ENCODE results near the gene PKDCC. TPM values are rescaled to one million over a fixed set of nuclear protein-coding genes. Genes with fewer than 3 reads are reported as not detected.
"Not testable (repeated sequence)": the region's sequence is repeated elsewhere in the genome, so short reads cannot be mapped to it uniquely, and the experiment has no call there.

The PKDCC gene
- total and polyA plus RNA-seq, 10 donors, result 19.8 to 81.9 (median 44.4) TPM

DNA sequence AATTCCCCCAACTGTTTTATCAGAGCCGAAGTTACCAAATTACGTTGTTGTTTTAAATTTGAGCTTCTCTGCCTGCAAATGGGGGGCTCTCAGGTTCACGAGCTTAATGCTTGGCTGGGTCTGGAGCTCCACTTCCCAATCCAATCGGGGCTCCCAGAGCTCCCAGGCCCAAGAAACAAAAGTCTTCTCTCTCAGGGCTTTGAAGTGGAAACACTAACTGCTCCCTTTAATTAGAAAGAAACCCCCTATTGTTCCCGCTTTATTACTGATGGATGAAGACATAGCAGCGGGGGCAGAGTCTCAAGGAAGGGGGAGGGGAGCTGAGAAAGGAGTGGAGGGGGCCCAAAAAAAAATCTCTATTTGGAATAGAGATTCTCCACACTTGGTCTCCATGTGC lies 15.6 kb upstream of the PKDCC start:
- Histone ChIP-seq H3K27me3 (replicated peaks in 1 of 7) (no peaks in the 10 kb centered on the region), H3K4me3 (no peak overlapping the region), H3K9me3 (no peaks in the 10 kb centered on the region), H3K36me3 (no peaks in the 10 kb centered on the region), H3K27ac (no peak overlapping the region), H3K4me1 (peaks cover 0 to 13% (median 3%) of the 10 kb centered on the region in 6 donors)
- TF ChIP-seq, protein P1, sequence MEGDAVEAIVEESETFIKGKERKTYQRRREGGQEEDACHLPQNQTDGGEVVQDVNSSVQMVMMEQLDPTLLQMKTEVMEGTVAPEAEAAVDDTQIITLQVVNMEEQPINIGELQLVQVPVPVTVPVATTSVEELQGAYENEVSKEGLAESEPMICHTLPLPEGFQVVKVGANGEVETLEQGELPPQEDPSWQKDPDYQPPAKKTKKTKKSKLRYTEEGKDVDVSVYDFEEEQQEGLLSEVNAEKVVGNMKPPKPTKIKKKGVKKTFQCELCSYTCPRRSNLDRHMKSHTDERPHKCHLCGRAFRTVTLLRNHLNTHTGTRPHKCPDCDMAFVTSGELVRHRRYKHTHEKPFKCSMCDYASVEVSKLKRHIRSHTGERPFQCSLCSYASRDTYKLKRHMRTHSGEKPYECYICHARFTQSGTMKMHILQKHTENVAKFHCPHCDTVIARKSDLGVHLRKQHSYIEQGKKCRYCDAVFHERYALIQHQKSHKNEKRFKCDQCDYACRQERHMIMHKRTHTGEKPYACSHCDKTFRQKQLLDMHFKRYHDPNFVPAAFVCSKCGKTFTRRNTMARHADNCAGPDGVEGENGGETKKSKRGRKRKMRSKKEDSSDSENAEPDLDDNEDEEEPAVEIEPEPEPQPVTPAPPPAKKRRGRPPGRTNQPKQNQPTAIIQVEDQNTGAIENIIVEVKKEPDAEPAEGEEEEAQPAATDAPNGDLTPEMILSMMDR (IDR thresholded peaks at IDR 0.05 in 8 of 11, conservative IDR thresholded peaks at IDR 0.05 in 3 of 11), result no peak
- TF ChIP-seq POLR2A (IDR thresholded peaks at IDR 0.05), result no peak
- TF ChIP-seq POLR2AphosphoS5 (IDR thresholded peaks at IDR 0.05), result no peak
- DNase-seq, result no peak
- intact Hi-C loops (cut with DNase I; ENCODE audit: low total_unique reads), result no loop called here
- 67 to 85% (median 80%) methylated on average over 6 of the region's 6 CpGs for WGBS, 5 donors

DNA sequence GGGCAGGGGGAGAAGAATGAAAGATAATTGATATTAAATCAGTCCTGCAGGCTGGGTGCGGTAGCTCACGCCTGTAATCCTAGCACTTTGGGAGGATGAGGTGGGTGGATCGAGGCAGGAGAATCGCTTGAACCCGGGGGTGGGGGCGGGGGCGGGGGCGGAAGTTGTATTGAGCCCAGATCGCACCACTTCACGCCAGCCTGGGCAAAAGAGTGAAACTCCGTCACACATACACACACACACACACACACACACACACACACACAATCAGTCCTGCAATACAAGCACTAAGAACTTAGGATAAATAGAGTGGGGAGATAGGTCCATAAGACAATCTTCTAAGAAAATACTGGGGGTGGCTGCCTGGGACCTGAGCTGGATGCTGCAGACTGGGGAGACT lies 15.1 kb upstream of the PKDCC start:
- no peak for DNase-seq
- TF ChIP-seq, protein P1 (IDR thresholded peaks at IDR 0.05 in 8 of 11, conservative IDR thresholded peaks at IDR 0.05 in 3 of 11), result no peak
- TF ChIP-seq POLR2A (IDR thresholded peaks at IDR 0.05) (no peak), POLR2AphosphoS5 (IDR thresholded peaks at IDR 0.05) (no peak)
- no peaks in the 10 kb centered on the region for H3K36me3 ChIP-seq
- peaks cover 0 to 13% (median 3%) of the 10 kb centered on the region in 6 donors for H3K4me1 ChIP-seq
- intact Hi-C loops (cut with DNase I; ENCODE audit: low total_unique reads), result no loop called here
- H3K27me3 ChIP-seq (replicated peaks in 1 of 7), result no peaks in the 10 kb centered on the region
- H3K4me3 ChIP-seq, result no peak overlapping the region
- no peak overlapping the region for H3K27ac ChIP-seq
- 55 to 76% (median 60%) methylated on average over 11 of the region's 11 CpGs for WGBS, 5 donors
- H3K9me3 ChIP-seq, result no peaks in the 10 kb centered on the region

DNA sequence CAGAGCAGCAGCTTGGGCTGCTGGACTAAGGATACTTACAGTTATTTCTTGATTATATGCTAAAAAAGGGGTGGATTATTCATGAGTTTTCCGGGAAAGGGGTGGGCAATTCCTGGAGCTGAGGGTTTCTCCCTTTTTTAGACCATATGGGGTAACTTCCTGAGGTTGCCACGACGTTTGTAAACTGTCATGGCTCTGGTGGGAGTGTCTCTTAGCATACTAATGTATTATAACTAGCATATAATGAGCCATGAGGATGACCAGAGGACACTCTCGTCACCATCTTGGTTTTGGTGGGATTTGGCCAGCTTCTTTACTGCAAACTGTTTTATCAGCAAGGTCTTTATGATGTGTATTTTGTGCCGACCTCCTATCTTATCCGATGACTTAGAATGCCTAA lies 13.7 kb upstream of the PKDCC start:
- H3K4me3 ChIP-seq; H3K36me3 ChIP-seq; intact Hi-C loops (cut with DNase I; ENCODE audit: low total_unique reads); H3K9me3 ChIP-seq; H3K4me1 ChIP-seq; DNase-seq; H3K27ac ChIP-seq; H3K27me3 ChIP-seq (replicated peaks in 1 of 7): not testable (repeated sequence)
- WGBS, 5 donors, result 67 to 76% (median 72%) methylated on average over 6 of the region's 6 CpGs

DNA sequence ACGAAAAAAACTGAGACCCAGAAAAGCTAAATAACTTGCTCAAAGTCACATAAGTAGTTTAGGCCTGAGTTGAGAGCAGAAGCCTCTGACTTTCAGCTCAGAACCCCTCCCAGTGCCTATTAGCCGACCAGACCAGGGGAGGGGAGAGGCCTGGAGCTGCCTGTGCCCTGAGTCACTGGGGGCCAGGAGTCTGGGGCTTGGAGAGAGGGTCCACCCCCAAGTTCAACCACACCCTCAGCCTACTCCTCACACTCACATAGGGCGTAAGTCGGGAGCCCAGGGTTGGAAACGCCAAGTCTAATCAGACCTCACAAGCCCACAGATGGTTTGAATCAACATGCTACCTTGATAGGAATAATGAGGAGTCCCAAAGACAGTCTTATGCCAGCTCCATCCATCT lies 12.6 kb upstream of the PKDCC start:
- TF ChIP-seq POLR2A (IDR thresholded peaks at IDR 0.05) (no peak), POLR2AphosphoS5 (IDR thresholded peaks at IDR 0.05) (no peak)
- TF ChIP-seq, protein P1 (IDR thresholded peaks at IDR 0.05 in 8 of 11, conservative IDR thresholded peaks at IDR 0.05 in 3 of 11), result no peak
- DNase-seq, result no peak
- Histone ChIP-seq H3K4me1 (no peaks in the 10 kb centered on the region), H3K36me3 (no peaks in the 10 kb centered on the region), H3K27ac (no peak overlapping the region), H3K4me3 (no peak overlapping the region), H3K27me3 (replicated peaks in 1 of 7) (no peaks in the 10 kb centered on the region), H3K9me3 (no peaks in the 10 kb centered on the region)
- intact Hi-C loops (cut with DNase I; ENCODE audit: low total_unique reads), result no loop called here
- 86 to 94% (median 89%) methylated on average over 5 of the region's 5 CpGs for WGBS, 5 donors

DNA sequence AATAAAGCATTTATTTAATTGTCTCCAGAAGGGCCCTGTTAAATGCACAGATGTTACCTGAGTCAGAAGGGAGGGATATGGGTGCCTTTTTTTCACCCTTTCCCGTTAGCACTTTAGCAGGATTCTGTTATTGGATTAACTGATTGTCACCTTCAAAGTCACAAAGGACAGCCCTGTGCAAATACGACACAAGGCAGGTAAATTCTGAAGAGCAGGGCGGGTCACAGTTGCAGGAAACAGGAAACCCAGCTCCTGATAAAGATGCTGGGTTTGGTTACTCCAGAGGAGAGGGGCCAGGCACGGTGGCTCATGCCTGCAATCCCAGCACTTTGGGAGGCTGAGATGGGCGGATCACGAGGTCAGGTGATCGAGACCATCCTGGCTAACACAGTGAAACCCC lies 11.4 kb upstream of the PKDCC start:
- 70 to 80% (median 74%) methylated on average over 7 of the region's 7 CpGs for WGBS, 5 donors
- no peak for DNase-seq
- Histone ChIP-seq H3K9me3 (no peaks in the 10 kb centered on the region), H3K4me1 (no peaks in the 10 kb centered on the region), H3K27ac (no peak overlapping the region), H3K27me3 (replicated peaks in 1 of 7) (peaks cover 0 to 4% (median 0%) of the 10 kb centered on the region in 7 donors), H3K36me3 (no peaks in the 10 kb centered on the region), H3K4me3 (no peak overlapping the region)
- TF ChIP-seq, protein P1 (IDR thresholded peaks at IDR 0.05 in 8 of 11, conservative IDR thresholded peaks at IDR 0.05 in 3 of 11), result no peak
- TF ChIP-seq POLR2AphosphoS5 (IDR thresholded peaks at IDR 0.05) (no peak), POLR2A (IDR thresholded peaks at IDR 0.05) (no peak)
- intact Hi-C loops (cut with DNase I; ENCODE audit: low total_unique reads), result no loop called here
